Right atrium auricular region (tissue), 2 donors: ENCODE data around the gene ZNF692. TPM values are rescaled to one million over a fixed set of nuclear protein-coding genes. Genes with fewer than 3 reads are reported as not detected.
A peak's percentile ranks its signal among the peaks of the same experiment; 100 is the strongest.
"Not testable (repeated sequence)": the region's sequence is repeated elsewhere in the genome, so short reads cannot be mapped to it uniquely, and the experiment has no call there.

Experiments
- DNase-seq: peaks from one replicate; pipeline ENCODE4 v3.0.0-alpha.2; 2019; ENCODE audit warnings: low spot score
- H3K27ac ChIP-seq, 2 donors: fragments of 200-600 bp; sonication (generic); 1 replicate in 1 of 2; 2 replicates in 1 of 2; pipeline ENCODE4 v1.5.1; 2016 to 2019
- H3K27me3 ChIP-seq, 2 donors: fragments of 200-600 bp; sonication (generic); one replicate each; pipeline versions ENCODE4 v1.5.1 to v1.6.0; 2017 to 2019
- H3K36me3 ChIP-seq: fragments of 200-600 bp; sonication (generic); one replicate; pipeline ENCODE4 v1.5.1; 2016
- H3K4me1 ChIP-seq, 2 donors: fragments of 200-600 bp; sonication (generic); one replicate each; pipeline versions ENCODE4 v1.5.1 to v1.6.0; 2017 to 2019
- H3K4me3 ChIP-seq, 2 donors: fragments of 200-600 bp; sonication (generic); 1 replicate in 1 of 2; 2 replicates in 1 of 2; pipeline ENCODE4 v1.5.1; 2017 to 2019; ENCODE audit warnings: mild to moderate bottlenecking in 1 of 2, moderate library complexity in 1 of 2
- H3K9me3 ChIP-seq, 2 donors: fragments of 200-600 bp; sonication (generic); one replicate each; pipeline ENCODE4 v1.5.1; 2019
- CTCF ChIP-seq, 2 donors: fragments of 200-600 bp; sonication (generic); IDR thresholded peaks; one replicate each; pipeline ENCODE4 v1.5.1; 2019; ENCODE audit warnings: antibody characterized with exemption in 2 of 2
- total RNA-seq, 2 donors: library from RNA; depleted of rRNA; stranded (reverse); fragments of >200 nt; gene quantifications; one replicate each; pipeline ENCODE4 v1.1.0, GENCODE V29; 2016

ZNF692 gene
- total RNA-seq, 2 donors from 2014 or later, result 9.7 to 11.8 TPM

GRCh38 chr1:248884632-248885295 lies 25.9 kb upstream of the ZNF692 start:
- no peaks in the 10 kb centered on the region for H3K36me3 ChIP-seq
- H3K4me1 ChIP-seq, result no peaks in the 10 kb centered on the region
- no peak for TF ChIP-seq CTCF (IDR thresholded peaks at IDR 0.05)
- H3K27me3 ChIP-seq, result no peaks in the 10 kb centered on the region
- no peak overlapping the region for H3K27ac ChIP-seq
- H3K9me3 ChIP-seq, result no peaks in the 10 kb centered on the region
- no peak for DNase-seq
- no peak overlapping the region for H3K4me3 ChIP-seq

GRCh38 chr1:248882427-248882826 lies 23.5 kb upstream of the ZNF692 start:
- H3K36me3 ChIP-seq, H3K4me3 ChIP-seq, H3K27me3 ChIP-seq, H3K27ac ChIP-seq, H3K9me3 ChIP-seq, H3K4me1 ChIP-seq, DNase-seq: not testable (repeated sequence)

GRCh38 chr1:248881261-248881660 lies 22.4 kb upstream of the ZNF692 start:
- no peaks in the 10 kb centered on the region for H3K36me3 ChIP-seq
- H3K27ac ChIP-seq, result no peak overlapping the region
- H3K27me3 ChIP-seq, result no peaks in the 10 kb centered on the region
- DNase-seq, result no peak
- TF ChIP-seq CTCF (IDR thresholded peaks at IDR 0.05), result no peak
- no peak overlapping the region for H3K4me3 ChIP-seq
- H3K9me3 ChIP-seq, result no peaks in the 10 kb centered on the region
- H3K4me1 ChIP-seq, result no peaks in the 10 kb centered on the region

GRCh38 chr1:248873993-248874533 lies 15.2 kb upstream of the ZNF692 start:
- Histone ChIP-seq H3K4me1 (peaks cover 0 to 8% of the 10 kb centered on the region in 2 donors), H3K9me3 (no peaks in the 10 kb centered on the region), H3K36me3 (no peaks in the 10 kb centered on the region), H3K27ac (peak overlapping the region; percentile 98), H3K27me3 (no peaks in the 10 kb centered on the region), H3K4me3 (peak overlapping the region; percentile 64 to 66)
- no peak for TF ChIP-seq CTCF (IDR thresholded peaks at IDR 0.05)
- peak; percentile 89 for DNase-seq

- Histone ChIP-seq H3K27me3 (no peaks in the 10 kb centered on the region), H3K4me3 (peak overlapping the region; percentile 64 to 66), H3K4me1 (peaks cover 0 to 8% of the 10 kb centered on the region in 2 donors), H3K27ac (peak overlapping the region; percentile 98), H3K9me3 (no peaks in the 10 kb centered on the region), H3K36me3 (no peaks in the 10 kb centered on the region)
- no peak for TF ChIP-seq CTCF (IDR thresholded peaks at IDR 0.05)
- DNase-seq, result peak; percentile 98
These were observed 14.6 kb upstream of the ZNF692 start for GRCh38 chr1:248873409-248873992.

- H3K27ac ChIP-seq, result peak overlapping the region; percentile 98
- peak; percentile 67 for DNase-seq
- peak overlapping the region; percentile 64 to 66 for H3K4me3 ChIP-seq
- H3K36me3 ChIP-seq, result no peaks in the 10 kb centered on the region
- TF ChIP-seq CTCF (IDR thresholded peaks at IDR 0.05), result no peak
- H3K9me3 ChIP-seq, result no peaks in the 10 kb centered on the region
- peaks cover 0 to 8% of the 10 kb centered on the region in 2 donors for H3K4me1 ChIP-seq
- no peaks in the 10 kb centered on the region for H3K27me3 ChIP-seq
These were observed 14.0 kb upstream of the ZNF692 start for GRCh38 chr1:248872752-248873408.
